C4-2B (cell line): ENCODE data around the gene CEP295NL.

ENCODE experiments used
- CTCF ChIP-seq: fragments of 450-650 bp; conservative IDR thresholded peaks from 2 replicates; pipeline ENCODE4 v1.5.1; 2017; ENCODE audit warnings: mild to moderate bottlenecking
- ZFX ChIP-seq: fragments of 450-650 bp; IDR thresholded peaks from 2 replicates; pipeline ENCODE4 v1.6.1; 2017

GRCh38 chr17:78861229-78861628 is 41.8 kb downstream of the CEP295NL start:
- TF ChIP-seq CTCF = no peak
- no peak for TF ChIP-seq ZFX
